ENCODE results near the gene HPSE. TPM values are rescaled to one million over a fixed set of nuclear protein-coding genes. Genes with fewer than 3 reads are reported as not detected.

Gene HPSE
- total and polyA plus RNA-seq, 2 of the 8 experiments (the other 6 are each of a cell fraction or from before 2014, with no cell fraction given), result 1.5 to 5.0 TPM

- no peak overlapping the region for H2BK20ac ChIP-seq (ENCODE audit: low read length)
- no peak overlapping the region for H3K23ac ChIP-seq (ENCODE audit: insufficient read length)
- TF ChIP-seq NRF1 (IDR thresholded peaks at IDR 0.05; ENCODE audit: low read depth, low read length) (no peak), YY1 (IDR thresholded peaks at IDR 0.05; ENCODE audit: low read depth, low read length) (no peak), MAFK (IDR thresholded peaks at IDR 0.05; ENCODE audit: low read depth, low read length) (no peak), TAF7 (optimal IDR thresholded peaks at IDR 0.05; ENCODE audit: borderline replicate concordance, low read depth, low read length) (no peak), JUND (IDR thresholded peaks at IDR 0.05; ENCODE audit: low read length) (no peak), SIX5 (IDR thresholded peaks at IDR 0.05; ENCODE audit: low read depth, low read length) (no peak), KDM1A (IDR thresholded peaks at IDR 0.05; ENCODE audit: borderline replicate concordance, low read length) (no peak), CHD1 (IDR thresholded peaks at IDR 0.05; ENCODE audit: low read depth, low read length) (no peak), ZNF274 (IDR thresholded peaks at IDR 0.05; ENCODE audit: borderline replicate concordance, extremely low read depth, low read length) (no peak)
- H3K4me3 ChIP-seq (ENCODE audit: extremely low read depth in 1 of 4, insufficient read depth in 2 of 4, low read depth in 3 of 4, low read length in 4 of 4), result no peak overlapping the region
- peaks cover 0 to 6% (median 3%) of the 10 kb centered on the region in 4 experiments; a peak in 2 of 8 replicates for H3K36me3 ChIP-seq (ENCODE audit: control insufficient read depth in 2 of 4, insufficient read depth in 4 of 4, low read length in 3 of 4)
- H4K5ac ChIP-seq (ENCODE audit: insufficient read length, low read depth, low read length), result no peak overlapping the region
- H3K18ac ChIP-seq (ENCODE audit: extremely low read depth, low read length), result no peak overlapping the region
- no peaks in the 10 kb centered on the region for H3K79me1 ChIP-seq (ENCODE audit: low read depth, low read length)
- H3K9me3 ChIP-seq (ENCODE audit: insufficient read depth in 2 of 2, low read depth in 1 of 2, low read length in 1 of 2), result no peaks in the 10 kb centered on the region
- DNase-seq (ENCODE audit: low read depth in 1 of 2, low spot score in 2 of 2) (no peak), FAIRE-seq (no peak)
- no peak overlapping the region for H3K4ac ChIP-seq (replicated peaks; ENCODE audit: insufficient read length, low read depth, low read length)
- H3K27ac ChIP-seq (ENCODE audit: low read depth, low read length), result no peak overlapping the region
- H4K91ac ChIP-seq (replicated peaks; ENCODE audit: insufficient read length, low read length), result no peak overlapping the region
- H3K4me1 ChIP-seq (replicated peaks in 1 of 4; ENCODE audit: control insufficient read depth in 3 of 4, insufficient read depth in 4 of 4, low read length in 3 of 4), result no peaks in the 10 kb centered on the region
- H3K27me3 ChIP-seq (replicated peaks in 1 of 4; ENCODE audit: control insufficient read depth in 3 of 4, extremely low read depth in 1 of 4, insufficient read depth in 3 of 4, low read length in 3 of 4), result peaks cover 0 to 2% (median 0%) of the 10 kb centered on the region in 4 experiments; a peak in 1 of 7 replicates
- no peak overlapping the region for H3K9ac ChIP-seq (replicated peaks in 1 of 4; ENCODE audit: extremely low read depth in 1 of 4, low read depth in 3 of 4, low read length in 3 of 4)
- H2BK15ac ChIP-seq (ENCODE audit: low read length), result no peak overlapping the region
- no peak overlapping the region for H2BK120ac ChIP-seq (replicated peaks; ENCODE audit: low read depth, low read length)
- H3K4me2 ChIP-seq (ENCODE audit: insufficient read depth in 1 of 2, low read depth in 2 of 2, low read length in 2 of 2), result no peak overlapping the region
- H2AFZ ChIP-seq (ENCODE audit: low read length), result no peak overlapping the region
- POLR2A ChIA-PET (ENCODE audit: partially characterized antibody), result no interaction called here
- H3K23me2 ChIP-seq (ENCODE audit: low read depth, low read length), result no peaks in the 10 kb centered on the region
- CTCF ChIA-PET (ENCODE audit: partially characterized antibody), result interaction anchor here (2.6 kb wide), 1 partner anchor 184 kb away, joined by 19 read pairs; no protein-coding TSS in a partner anchor
- no peak overlapping the region for H2BK12ac ChIP-seq (ENCODE audit: low read depth, low read length)
- H3K79me2 ChIP-seq (ENCODE audit: control insufficient read depth in 1 of 2, insufficient read depth in 2 of 2, low read length in 2 of 2), result no peaks in the 10 kb centered on the region
- no peak overlapping the region for H3K56ac ChIP-seq (replicated peaks; ENCODE audit: insufficient read length, low read depth, low read length)
- H3K14ac ChIP-seq (ENCODE audit: insufficient read length), result no peak overlapping the region
- no peak overlapping the region for H4K8ac ChIP-seq (ENCODE audit: extremely low read depth, insufficient read depth, low read length)
- peaks cover 0 to 2% of the 10 kb centered on the region in 2 experiments for H4K20me1 ChIP-seq (replicated peaks in 1 of 2; ENCODE audit: control insufficient read depth in 1 of 2, insufficient read depth in 2 of 2, low read length in 2 of 2)
- no peak overlapping the region for H2BK5ac ChIP-seq (ENCODE audit: low read depth, low read length)
- no peak overlapping the region for H2AK5ac ChIP-seq (ENCODE audit: low read depth, low read length)
Measured at GRCh38 chr4:83258461-83258860, 76.2 kb downstream of the HPSE start.
